Neural progenitor cell (in vitro differentiated cells): ENCODE measurements around the gene PDGFD. TPM values are rescaled to one million over a fixed set of nuclear protein-coding genes. Genes with fewer than 3 reads are reported as not detected.

Experiments
- DNase-seq: peaks from one replicate; pipeline ENCODE4 v3.0.0-alpha.2; 2016; ENCODE audit warnings: low spot score
- H2AFZ ChIP-seq: fragments of 200-600 bp; sonication (generic); replicated peaks from 2 replicates; pipeline ENCODE4 v1.6.1; 2016; ENCODE audit warnings: antibody characterized with exemption
- H3F3A ChIP-seq: fragments of 200-600 bp; sonication (generic); 2 replicates; pipeline ENCODE4 v1.6.1; 2016; ENCODE audit warnings: antibody characterized with exemption, low read depth
- H3K27ac ChIP-seq: fragments of 200-600 bp; sonication (generic); 2 replicates; pipeline ENCODE4 v1.5.1; 2016; ENCODE audit warnings: mild to moderate bottlenecking
- H3K27me3 ChIP-seq: fragments of 200-600 bp; sonication (generic); 2 replicates; pipeline ENCODE4 v1.6.1; 2016; ENCODE audit warnings: mild to moderate bottlenecking, moderate library complexity
- H3K36me3 ChIP-seq: fragments of 200-600 bp; sonication (generic); 2 replicates; pipeline ENCODE4 v1.5.1; 2016
- H3K4me1 ChIP-seq: fragments of 200-600 bp; sonication (generic); 2 replicates; pipeline ENCODE4 v1.6.1; 2016; ENCODE audit warnings: mixed run types
- H3K4me2 ChIP-seq: fragments of 200-600 bp; sonication (generic); 2 replicates; pipeline ENCODE4 v1.6.1; 2016
- H3K4me3 ChIP-seq: fragments of 200-600 bp; sonication (generic); 2 replicates; pipeline ENCODE4 v1.5.1; 2016
- H3K79me2 ChIP-seq: fragments of 200-600 bp; sonication (generic); 2 replicates; pipeline ENCODE4 v1.6.1; 2016; ENCODE audit warnings: low read depth
- H3K9ac ChIP-seq: fragments of 200-600 bp; sonication (generic); 2 replicates; pipeline ENCODE4 v1.6.1; 2016
- H3K9me3 ChIP-seq: fragments of 200-600 bp; sonication (generic); 2 replicates; pipeline ENCODE4 v1.5.1; 2016; ENCODE audit warnings: low read depth
- H4K20me1 ChIP-seq: fragments of 200-600 bp; sonication (generic); 2 replicates; pipeline ENCODE4 v1.6.1; 2016; ENCODE audit warnings: low read depth
- H3K27ac Mint-ChIP-seq: 3 replicates; pipeline ENCODE4 v1.8.0; 2021; ENCODE audit warnings: mixed read lengths
- H3K27me3 Mint-ChIP-seq: 2 replicates; pipeline ENCODE4 v1.8.0; 2022; ENCODE audit warnings: low read depth, mild to moderate bottlenecking, inconsistent platforms, moderate library complexity, mixed read lengths; ENCODE audit not compliant: insufficient read depth
- H3K36me3 Mint-ChIP-seq: 3 replicates; pipeline ENCODE4 v1.8.0; 2021; ENCODE audit warnings: mixed read lengths
- H3K4me1 Mint-ChIP-seq: 3 replicates; pipeline ENCODE4 v1.8.0; 2021; ENCODE audit warnings: mixed read lengths
- H3K4me3 Mint-ChIP-seq: 3 replicates; pipeline ENCODE4 v1.8.0; 2021; ENCODE audit warnings: mild to moderate bottlenecking, moderate library complexity, mixed read lengths
- H3K9me3 Mint-ChIP-seq: 3 replicates; pipeline ENCODE4 v1.8.0; 2020; ENCODE audit warnings: mixed read lengths
- EZH2 ChIP-seq: fragments of 200-600 bp; sonication (generic); IDR thresholded peaks from 2 replicates; pipeline ENCODE4 v1.6.1; 2017; ENCODE audit warnings: antibody characterized with exemption, mild to moderate bottlenecking, moderate library complexity
- EZH2phosphoT487 ChIP-seq: fragments of 200-600 bp; sonication (generic); IDR thresholded peaks from 2 replicates; pipeline ENCODE4 v1.6.1; 2017; ENCODE audit warnings: antibody characterized with exemption
- total RNA-seq: library from RNA; depleted of rRNA; stranded (reverse); fragments of >200 nt; gene quantifications from 2 replicates; pipeline ENCODE4 v1.2.3, GENCODE V29; 2015; ENCODE audit warnings: low replicate concordance
- TF ChIP-seq, protein P1 (sequence below): fragments of 200-600 bp; sonication (generic); IDR thresholded peaks from 2 replicates; pipeline ENCODE4 v1.5.1; 2017; ENCODE audit warnings: antibody characterized with exemption, mild to moderate bottlenecking

The PDGFD gene
- total RNA-seq, 1 donor from 2014 or later = 3.7 TPM

DNA sequence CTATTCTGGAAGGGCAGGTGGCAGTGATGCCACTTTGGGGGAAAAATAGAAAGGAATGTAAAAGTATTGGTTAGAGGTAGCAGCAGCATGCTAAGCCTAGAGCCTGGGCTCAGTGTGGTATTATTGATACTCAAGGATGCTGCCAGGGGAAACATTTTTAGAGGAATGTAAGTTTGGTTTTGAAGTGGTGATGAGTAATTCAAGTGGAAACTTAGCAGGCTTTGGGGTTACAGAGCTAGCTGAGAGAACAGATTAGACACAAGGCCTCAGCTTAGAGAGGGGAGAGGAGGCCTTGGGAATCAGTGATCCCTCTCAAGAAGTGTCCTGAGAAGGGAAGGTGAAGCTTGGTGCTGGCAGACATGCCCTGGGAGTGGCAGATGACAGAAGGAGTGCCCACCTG lies 160.5 kb downstream of the PDGFD start:
- Mint-ChIP-seq H3K4me3 (no peak overlapping the region), H3K9me3 (peaks cover 2% of the 10 kb centered on the region), H3K4me1 (peaks cover 8% of the 10 kb centered on the region), H3K27ac (no peak overlapping the region), H3K36me3 (no peaks in the 10 kb centered on the region), H3K27me3 (no peaks in the 10 kb centered on the region)
- TF ChIP-seq EZH2 (no peak), EZH2phosphoT487 (no peak)
- TF ChIP-seq, protein P1, sequence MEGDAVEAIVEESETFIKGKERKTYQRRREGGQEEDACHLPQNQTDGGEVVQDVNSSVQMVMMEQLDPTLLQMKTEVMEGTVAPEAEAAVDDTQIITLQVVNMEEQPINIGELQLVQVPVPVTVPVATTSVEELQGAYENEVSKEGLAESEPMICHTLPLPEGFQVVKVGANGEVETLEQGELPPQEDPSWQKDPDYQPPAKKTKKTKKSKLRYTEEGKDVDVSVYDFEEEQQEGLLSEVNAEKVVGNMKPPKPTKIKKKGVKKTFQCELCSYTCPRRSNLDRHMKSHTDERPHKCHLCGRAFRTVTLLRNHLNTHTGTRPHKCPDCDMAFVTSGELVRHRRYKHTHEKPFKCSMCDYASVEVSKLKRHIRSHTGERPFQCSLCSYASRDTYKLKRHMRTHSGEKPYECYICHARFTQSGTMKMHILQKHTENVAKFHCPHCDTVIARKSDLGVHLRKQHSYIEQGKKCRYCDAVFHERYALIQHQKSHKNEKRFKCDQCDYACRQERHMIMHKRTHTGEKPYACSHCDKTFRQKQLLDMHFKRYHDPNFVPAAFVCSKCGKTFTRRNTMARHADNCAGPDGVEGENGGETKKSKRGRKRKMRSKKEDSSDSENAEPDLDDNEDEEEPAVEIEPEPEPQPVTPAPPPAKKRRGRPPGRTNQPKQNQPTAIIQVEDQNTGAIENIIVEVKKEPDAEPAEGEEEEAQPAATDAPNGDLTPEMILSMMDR = no peak
- no peak overlapping the region for H3K9ac ChIP-seq
- H3K4me3 ChIP-seq = no peak overlapping the region
- H3F3A ChIP-seq = no peaks in the 10 kb centered on the region
- no peak for DNase-seq
- H4K20me1 ChIP-seq = no peaks in the 10 kb centered on the region
- no peaks in the 10 kb centered on the region for H3K4me1 ChIP-seq
- H2AFZ ChIP-seq = no peak overlapping the region
- no peaks in the 10 kb centered on the region for H3K36me3 ChIP-seq
- no peaks in the 10 kb centered on the region for H3K79me2 ChIP-seq
- H3K9me3 ChIP-seq = no peaks in the 10 kb centered on the region
- H3K27ac ChIP-seq = no peak overlapping the region
- no peaks in the 10 kb centered on the region for H3K27me3 ChIP-seq
- no peak overlapping the region for H3K4me2 ChIP-seq

DNA sequence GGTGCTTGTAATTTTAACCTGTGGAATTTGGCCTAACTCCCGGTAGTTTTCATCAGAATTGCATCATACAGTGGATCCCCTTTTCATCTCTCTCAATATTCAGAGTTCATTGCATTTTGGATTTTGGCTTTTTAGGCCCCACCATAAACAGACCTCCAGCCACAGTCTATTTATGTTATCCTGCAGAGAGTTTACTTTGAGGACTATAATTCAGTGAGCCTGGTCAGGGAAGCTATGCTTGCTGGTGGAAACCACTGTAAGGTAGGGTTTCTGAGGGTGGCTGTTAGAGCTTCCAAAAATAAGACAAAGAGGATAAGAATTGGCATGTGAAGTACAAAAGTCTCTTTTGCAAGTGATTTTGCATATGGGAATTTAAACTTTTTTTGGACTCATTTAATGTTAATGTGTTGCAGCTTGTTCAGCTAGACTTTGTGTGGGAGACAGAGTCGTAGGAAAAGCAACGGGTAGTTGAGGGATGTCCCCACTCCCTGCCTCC lies 162.3 kb downstream of the PDGFD start:
- H3K79me2 ChIP-seq = no peaks in the 10 kb centered on the region
- no peak overlapping the region for H2AFZ ChIP-seq
- H3K27me3 Mint-ChIP-seq = no peaks in the 10 kb centered on the region
- no peak overlapping the region for H3K4me3 Mint-ChIP-seq
- no peaks in the 10 kb centered on the region for H3K9me3 ChIP-seq
- no peaks in the 10 kb centered on the region for H3F3A ChIP-seq
- no peaks in the 10 kb centered on the region for H3K36me3 ChIP-seq
- no peaks in the 10 kb centered on the region for H4K20me1 ChIP-seq
- peaks cover 2% of the 10 kb centered on the region for H3K9me3 Mint-ChIP-seq
- H3K27me3 ChIP-seq = no peaks in the 10 kb centered on the region
- TF ChIP-seq EZH2phosphoT487 (no peak), EZH2 (no peak)
- TF ChIP-seq, protein P1 = no peak
- H3K4me2 ChIP-seq = no peak overlapping the region
- H3K9ac ChIP-seq = no peak overlapping the region
- H3K27ac Mint-ChIP-seq = no peak overlapping the region
- no peaks in the 10 kb centered on the region for H3K4me1 ChIP-seq
- no peak overlapping the region for H3K27ac ChIP-seq
- no peak for DNase-seq
- peaks cover 1% of the 10 kb centered on the region for H3K36me3 Mint-ChIP-seq
- H3K4me1 Mint-ChIP-seq = peaks cover 8% of the 10 kb centered on the region
- H3K4me3 ChIP-seq = no peak overlapping the region

DNA sequence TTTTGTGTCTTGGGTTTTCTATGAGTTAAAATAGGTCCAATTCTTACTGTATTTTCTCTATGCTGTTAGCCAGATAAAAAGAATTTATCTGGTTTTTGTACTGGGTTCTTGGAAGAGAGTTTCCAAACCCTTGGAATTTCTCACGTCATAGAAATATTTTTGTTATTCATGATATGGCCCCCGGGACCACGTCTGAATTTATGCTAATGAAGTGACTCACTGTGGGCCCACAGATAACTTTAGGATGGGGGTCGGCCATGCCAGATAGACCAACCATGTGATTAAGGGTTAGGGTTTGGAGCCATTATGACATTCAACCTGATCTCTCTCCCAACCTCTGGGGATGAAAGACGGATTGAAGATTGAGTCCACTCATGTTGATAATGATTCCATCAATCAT lies 163.1 kb downstream of the PDGFD start:
- no peak overlapping the region for H3K9ac ChIP-seq
- H3F3A ChIP-seq = no peaks in the 10 kb centered on the region
- TF ChIP-seq, protein P1 = no peak
- TF ChIP-seq EZH2 = no peak
- no peak for TF ChIP-seq EZH2phosphoT487
- no peak overlapping the region for H3K4me3 Mint-ChIP-seq
- H3K9me3 ChIP-seq = no peaks in the 10 kb centered on the region
- no peak overlapping the region for H3K4me2 ChIP-seq
- no peaks in the 10 kb centered on the region for H3K4me1 ChIP-seq
- no peaks in the 10 kb centered on the region for H4K20me1 ChIP-seq
- no peak for DNase-seq
- H3K4me1 Mint-ChIP-seq = peaks cover 8% of the 10 kb centered on the region
- H2AFZ ChIP-seq = no peak overlapping the region
- H3K27me3 ChIP-seq = no peaks in the 10 kb centered on the region
- H3K36me3 Mint-ChIP-seq = peaks cover 2% of the 10 kb centered on the region
- H3K27ac Mint-ChIP-seq = no peak overlapping the region
- H3K4me3 ChIP-seq = no peak overlapping the region
- no peaks in the 10 kb centered on the region for H3K36me3 ChIP-seq
- H3K27me3 Mint-ChIP-seq = no peaks in the 10 kb centered on the region
- peaks cover 2% of the 10 kb centered on the region for H3K9me3 Mint-ChIP-seq
- H3K27ac ChIP-seq = no peak overlapping the region
- H3K79me2 ChIP-seq = no peaks in the 10 kb centered on the region
